ENCODE measurements around the gene CXCL16.
"Not testable (repeated sequence)": the region's sequence is repeated elsewhere in the genome, so short reads cannot be mapped to it uniquely, and the experiment has no call there.

Gene CXCL16

GRCh38 chr17:4701116-4701515 is 38.6 kb downstream of the CXCL16 start:
- TF ChIP-seq CTCF (conservative IDR thresholded peaks at IDR 0.05), result no peak
- no peak overlapping the region for H3K27ac ChIP-seq

GRCh38 chr17:4699401-4700056 is 40.2 kb downstream of the CXCL16 start:
- not testable (repeated sequence) for H3K27ac ChIP-seq

GRCh38 chr17:4696437-4696805 is 43.3 kb downstream of the CXCL16 start:
- no peak for TF ChIP-seq CTCF (conservative IDR thresholded peaks at IDR 0.05)
- no peak overlapping the region for H3K27ac ChIP-seq

- no peak for TF ChIP-seq CTCF (conservative IDR thresholded peaks at IDR 0.05)
- H3K27ac ChIP-seq, result no peak overlapping the region
These were observed 46.3 kb downstream of the CXCL16 start for GRCh38 chr17:4693416-4693815.

GRCh38 chr17:4691686-4692085 is 48.0 kb downstream of the CXCL16 start:
- peak overlapping the region; percentile 65 for H3K27ac ChIP-seq
- no peak for TF ChIP-seq CTCF (conservative IDR thresholded peaks at IDR 0.05)

GRCh38 chr17:4690745-4691144 is 49.0 kb downstream of the CXCL16 start:
- no peak for TF ChIP-seq CTCF (conservative IDR thresholded peaks at IDR 0.05)

GRCh38 chr17:4689872-4690271 is 49.9 kb downstream of the CXCL16 start:
- H3K27ac ChIP-seq, result not testable (repeated sequence)

More at GRCh38 chr17:4690745-4691144, 49.0 kb downstream of the CXCL16 start:
- peak overlapping the region; percentile 65 for H3K27ac ChIP-seq

GRCh38 chr17:4683739-4684138 is 56.0 kb downstream of the CXCL16 start:
- not testable (repeated sequence) for H3K27ac ChIP-seq
